H1 (cell line): ENCODE results near the gene NR1H2. TPM values are rescaled to one million over a fixed set of nuclear protein-coding genes. Genes with fewer than 3 reads are reported as not detected.

Source experiments
- BACH1 ChIP-seq: IDR thresholded peaks from 2 replicates; pipeline ENCODE4 v1.6.1; 2012; ENCODE audit warnings: low read length, improper control_type of control experiment
- BCL11A ChIP-seq, 2 experiments: IDR thresholded peaks; one replicate each; pipeline ENCODE4 v1.6.1; 2011; ENCODE audit warnings: low read depth in 2 of 2, low read length in 2 of 2, mild to moderate bottlenecking in 2 of 2
- CREB1 ChIP-seq: IDR thresholded peaks from 2 replicates; pipeline ENCODE4 v1.6.1; 2012; ENCODE audit warnings: inconsistent platforms
- EGR1 ChIP-seq: IDR thresholded peaks from 2 replicates; pipeline ENCODE4 v1.6.1; 2011; ENCODE audit warnings: low read depth, low read length, borderline replicate concordance
- HDAC2 ChIP-seq, 2 experiments: fragments of 300-600 bp in 1 of 2; sonication (generic) in 1 of 2; IDR thresholded peaks; 2 replicates each; pipeline ENCODE4 v1.6.1; 2011 to 2012; ENCODE audit warnings: low read depth in 2 of 2, low read length in 2 of 2, mild to moderate bottlenecking in 2 of 2, moderate library complexity in 2 of 2, borderline replicate concordance in 1 of 2, inconsistent platforms in 1 of 2
- HDAC6 ChIP-seq: IDR thresholded peaks from one replicate; pipeline ENCODE4 v1.7.1; 2012; ENCODE audit warnings: low read depth, mild to moderate bottlenecking, inconsistent platforms, low read length, moderate library complexity
- KDM4A ChIP-seq: IDR thresholded peaks from one replicate; pipeline ENCODE4 v1.7.1; 2012; ENCODE audit warnings: low read depth, mild to moderate bottlenecking, moderate library complexity, low read length, inconsistent platforms; ENCODE audit not compliant: severe bottlenecking
- PHF8 ChIP-seq: fragments of 200-600 bp; sonication (generic); conservative IDR thresholded peaks from 2 replicates; pipeline ENCODE4 v1.7.1; 2012; ENCODE audit warnings: low read depth, mild to moderate bottlenecking, inconsistent platforms, low read length, moderate library complexity
- SIN3A ChIP-seq, 2 experiments: IDR thresholded peaks in 1 of 2; conservative IDR thresholded peaks in 1 of 2; 2 replicates each; pipeline ENCODE4 v1.6.1; 2011 to 2012; ENCODE audit warnings: low read length in 2 of 2, improper control_type of control experiment in 1 of 2, low read depth in 1 of 2, mild to moderate bottlenecking in 1 of 2
- SP1 ChIP-seq: IDR thresholded peaks from 2 replicates; pipeline ENCODE4 v1.6.1; 2011; ENCODE audit warnings: low read depth, low read length
- TAF1 ChIP-seq: IDR thresholded peaks from 2 replicates; pipeline ENCODE4 v1.6.1; 2011; ENCODE audit warnings: mild to moderate bottlenecking, low read depth, low read length
- TEAD4 ChIP-seq: IDR thresholded peaks from 2 replicates; pipeline ENCODE4 v1.6.1; 2012; ENCODE audit warnings: low read depth, low read length, inconsistent platforms, mixed read lengths
- polyA plus RNA-seq, 7 experiments: library from polyadenylated mRNA; depleted of rRNA in 3 of 7; stranded (reverse) in 5 of 7; unstranded in 2 of 7; fragments of >200 nt in 5 of 7; fragments of 200-250 nt in 2 of 7; gene quantifications; 1 replicate in 5 of 7; 2 replicates in 1 of 7; 4 replicates in 1 of 7; pipeline versions ENCODE4 v1.2.1 to v1.2.3, GENCODE V29; 2011 to 2013; ENCODE audit warnings: missing spikeins in 2 of 7, mixed read lengths in 2 of 7
- total RNA-seq: library from RNA; stranded (reverse); fragmentation: NEBNext Ultra II Directional; extraction: Animal tissue kit (Norgen Biotek cat#: 25700); gene quantifications from 2 replicates; pipeline ENCODE4 v1.2.1, GENCODE V29; 2021
- TF ChIP-seq, protein P1 (sequence below): IDR thresholded peaks from 2 replicates; pipeline ENCODE4 v1.6.1; 2012; ENCODE audit warnings: inconsistent platforms

NR1H2 gene
- total and polyA plus RNA-seq, 2 of the 8 experiments (the other 6 are each of a cell fraction or from before 2014, with no cell fraction given): 40.3 to 47.5 TPM

DNA sequence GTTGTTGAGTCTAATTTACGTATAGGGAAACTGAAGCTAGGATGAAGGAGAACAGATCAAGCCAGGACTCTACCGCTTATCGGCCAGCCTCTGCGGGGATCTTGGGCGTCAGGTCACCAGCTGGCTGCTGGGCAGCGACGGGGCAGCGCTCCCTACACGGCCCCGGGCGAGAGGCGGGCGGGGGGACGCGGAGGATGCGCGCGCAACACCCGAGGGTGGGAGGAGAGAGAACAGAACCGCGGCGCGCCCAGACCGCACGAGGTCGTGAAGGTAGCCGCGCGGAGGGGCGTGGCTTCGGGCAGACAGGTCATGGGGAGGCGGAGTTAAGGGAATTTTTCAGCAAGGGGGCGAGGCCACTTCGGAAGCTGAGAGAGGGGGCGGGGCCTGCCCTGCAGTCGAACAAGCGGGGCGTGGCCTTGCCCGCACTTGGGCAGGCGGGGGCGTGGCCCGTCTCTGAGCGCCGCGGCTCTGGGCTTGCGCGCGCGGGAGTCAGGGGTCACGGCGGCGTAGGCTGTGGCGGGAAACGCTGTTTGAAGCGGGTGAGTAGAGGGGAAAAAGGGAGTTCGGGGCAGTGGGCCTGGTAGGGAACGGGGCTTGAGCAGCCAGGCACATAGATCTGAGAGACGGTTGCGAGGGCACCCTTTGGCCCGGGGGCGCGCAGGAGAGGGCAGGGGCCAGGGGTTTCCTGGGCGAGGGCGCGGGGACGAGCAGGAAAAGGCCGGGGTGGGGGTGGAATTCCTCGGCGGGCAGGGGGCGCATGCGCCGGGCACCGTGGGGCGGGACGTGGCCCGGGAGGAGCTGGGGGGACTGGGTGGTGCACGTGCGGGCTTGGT, 7.8 kb downstream of the NR1H2 start, which contains the start of gene POLD1 (continued):
- TF ChIP-seq CREB1 (peak; percentile 36; the same call in 1 of the 2 replicates), SIN3A (conservative IDR thresholded peaks at IDR 0.05 in 1 of 2, IDR thresholded peaks at IDR 0.05 in 1 of 2; ENCODE audit: low read depth in 1 of 2, low read length in 2 of 2) (peak in 1 of 2 experiments; percentile 6; a peak in 1 of 4 replicates), BACH1 (no peak; the same call in 1 of the 2 replicates), BCL11A (IDR thresholded peaks at IDR 0.05; ENCODE audit: low read depth in 2 of 2, low read length in 2 of 2) (no peak), TAF1 (peak; percentile 66), KDM4A (peak; percentile 68), SP1 (no peak), TEAD4 (peak; percentile 8; the same call in 1 of the 2 replicates), EGR1 (peak; percentile 23; the same call in 1 of the 2 replicates), PHF8 (peak; percentile 89), HDAC2 (IDR thresholded peaks at IDR 0.05; ENCODE audit: borderline replicate concordance in 1 of 2, low read depth in 2 of 2, low read length in 2 of 2) (0 out of 4 replicates have a peak, but pooled peaks of 1 of the 2 experiments have one; percentile 15), HDAC6 (no peak)
- TF ChIP-seq, protein P1, sequence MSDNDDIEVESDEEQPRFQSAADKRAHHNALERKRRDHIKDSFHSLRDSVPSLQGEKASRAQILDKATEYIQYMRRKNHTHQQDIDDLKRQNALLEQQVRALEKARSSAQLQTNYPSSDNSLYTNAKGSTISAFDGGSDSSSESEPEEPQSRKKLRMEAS: peak; percentile 84
